Rectal smooth muscle tissue (tissue), 1 donor: ENCODE data around the gene PAK4.

Experiments
- H3K27ac ChIP-seq: one replicate; pipeline ENCODE4 v1.7.0; 2013; ENCODE audit warnings: low read depth, low read length, inconsistent platforms
- H3K27me3 ChIP-seq: one replicate; pipeline ENCODE4 v1.7.0; 2013; ENCODE audit warnings: low read length; ENCODE audit not compliant: control insufficient read depth, insufficient read depth
- H3K36me3 ChIP-seq: one replicate; pipeline ENCODE4 v1.7.0; 2013; ENCODE audit warnings: low read length; ENCODE audit not compliant: control insufficient read depth, insufficient read depth
- H3K4me1 ChIP-seq: one replicate; pipeline ENCODE4 v1.7.0; 2013; ENCODE audit warnings: low read length; ENCODE audit not compliant: control insufficient read depth, insufficient read depth
- H3K4me3 ChIP-seq: one replicate; pipeline ENCODE4 v1.7.0; 2013; ENCODE audit warnings: low read length
- H3K9ac ChIP-seq: one replicate; pipeline ENCODE4 v1.7.0; 2013; ENCODE audit warnings: low read length

PAK4 gene

DNA sequence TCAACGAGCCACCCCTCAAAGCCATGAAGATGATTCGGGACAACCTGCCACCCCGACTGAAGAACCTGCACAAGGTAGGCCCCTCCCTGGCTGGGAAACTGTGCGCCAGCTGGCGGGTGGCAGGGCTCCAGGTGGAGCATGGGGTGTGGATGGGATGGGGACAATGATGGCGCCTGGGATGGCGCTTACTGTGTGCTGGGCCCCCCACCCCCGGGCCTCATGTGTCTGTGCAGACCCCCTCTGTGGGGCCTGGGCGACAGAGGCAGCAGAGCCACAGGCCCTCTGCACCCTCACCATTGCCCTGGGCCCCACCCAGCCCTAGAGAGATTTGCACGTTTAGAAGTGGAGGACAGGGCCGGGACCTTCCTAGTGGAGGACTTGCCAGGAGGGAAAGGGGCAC is 52.1 kb downstream of the PAK4 start:
- Histone ChIP-seq H3K27me3 (no peaks in the 10 kb centered on the region), H3K4me1 (no peaks in the 10 kb centered on the region), H3K4me3 (no peak overlapping the region), H3K9ac (no peak overlapping the region), H3K36me3 (peaks cover 15% of the 10 kb centered on the region), H3K27ac (no peak overlapping the region)

GRCh38 chr19:39178296-39179006 is 52.9 kb downstream of the PAK4 start:
- no peaks in the 10 kb centered on the region for H3K4me1 ChIP-seq
- H3K4me3 ChIP-seq, result no peak overlapping the region
- no peak overlapping the region for H3K9ac ChIP-seq
- peaks cover 14% of the 10 kb centered on the region for H3K36me3 ChIP-seq
- H3K27ac ChIP-seq, result no peak overlapping the region
- no peaks in the 10 kb centered on the region for H3K27me3 ChIP-seq

- no peaks in the 10 kb centered on the region for H3K27me3 ChIP-seq
- peaks cover 14% of the 10 kb centered on the region for H3K36me3 ChIP-seq
- no peak overlapping the region for H3K27ac ChIP-seq
- no peak overlapping the region for H3K9ac ChIP-seq
- H3K4me3 ChIP-seq, result no peak overlapping the region
- H3K4me1 ChIP-seq, result no peaks in the 10 kb centered on the region
Measured at GRCh38 chr19:39179754-39180153, 54.2 kb downstream of the PAK4 start.

DNA sequence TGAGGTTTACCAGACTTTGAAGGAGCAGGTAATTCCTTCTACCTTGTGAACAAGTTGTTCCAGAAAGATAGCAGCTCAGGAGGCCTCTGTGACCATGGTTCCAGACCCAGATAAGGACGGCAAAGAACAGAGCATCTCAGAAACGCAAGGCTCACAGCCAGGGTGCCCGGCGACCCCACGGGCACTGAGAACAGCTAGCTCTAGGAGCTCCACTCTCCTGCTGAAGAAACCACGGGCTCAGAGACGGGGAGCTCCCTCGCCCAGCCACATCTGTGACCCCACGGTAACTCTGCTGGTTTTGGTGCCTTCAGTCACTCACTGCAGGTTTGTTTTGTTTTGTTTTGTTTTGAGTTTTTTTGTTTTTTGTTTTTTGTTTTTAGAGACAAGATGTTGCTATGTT is 55.2 kb downstream of the PAK4 start:
- H3K36me3 ChIP-seq, result peaks cover 14% of the 10 kb centered on the region
- no peaks in the 10 kb centered on the region for H3K4me1 ChIP-seq
- no peaks in the 10 kb centered on the region for H3K27me3 ChIP-seq
- H3K4me3 ChIP-seq, result no peak overlapping the region
- no peak overlapping the region for H3K9ac ChIP-seq
- no peak overlapping the region for H3K27ac ChIP-seq

DNA sequence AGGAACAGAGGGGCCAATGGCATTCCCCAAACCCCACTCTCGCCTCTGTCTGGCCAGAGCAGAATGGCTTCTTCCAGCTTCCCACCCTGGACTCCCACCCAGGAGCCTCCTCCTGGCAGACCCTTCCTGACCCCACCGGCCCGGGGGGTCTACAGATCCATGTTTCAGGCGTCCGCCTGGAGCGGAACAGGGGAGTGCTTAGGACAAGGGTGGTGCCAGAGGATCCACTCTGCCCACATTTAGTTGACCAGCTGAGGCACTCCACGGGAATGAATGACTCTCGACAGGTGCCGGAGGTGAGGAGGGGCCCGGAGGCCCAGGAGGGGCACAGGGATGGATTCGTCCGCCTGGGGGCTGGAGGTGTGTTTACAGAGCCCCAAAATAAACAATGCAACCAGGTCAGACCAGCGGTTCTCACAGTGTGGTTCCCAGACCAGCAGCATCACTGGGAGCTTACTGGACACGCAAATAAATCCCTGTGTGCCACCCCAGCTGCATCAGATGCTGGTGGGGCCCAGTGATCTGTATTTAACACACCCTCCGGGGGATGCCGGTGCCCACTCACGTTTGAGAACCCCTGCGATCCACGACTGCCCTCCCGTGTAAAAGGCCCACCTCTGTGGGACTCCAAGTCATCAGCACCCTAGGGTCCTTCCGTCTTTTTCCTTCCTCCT is 56.1 kb downstream of the PAK4 start:
- H3K27me3 ChIP-seq, result no peaks in the 10 kb centered on the region
- peaks cover 10% of the 10 kb centered on the region for H3K36me3 ChIP-seq

DNA sequence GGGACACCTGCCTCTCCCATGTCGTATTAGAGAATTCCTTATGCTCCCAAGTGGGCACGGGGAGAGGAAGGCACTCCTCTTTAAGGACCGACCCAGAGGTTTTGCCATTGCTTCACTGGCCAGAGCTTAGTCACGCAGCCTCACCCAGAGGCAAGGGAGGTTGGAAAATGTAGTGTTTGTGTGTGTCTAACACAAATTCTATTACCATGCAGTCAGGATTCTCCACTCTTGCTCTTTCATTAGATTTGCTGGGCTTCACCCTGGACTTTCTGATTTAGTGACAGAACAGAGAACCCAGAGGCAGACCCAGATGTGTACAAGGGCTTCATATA is 56.6 kb downstream of the PAK4 start:
- Histone ChIP-seq H3K4me1 (no peaks in the 10 kb centered on the region), H3K27me3 (no peaks in the 10 kb centered on the region), H3K27ac (no peak overlapping the region), H3K36me3 (peaks cover 10% of the 10 kb centered on the region), H3K9ac (no peak overlapping the region), H3K4me3 (no peak overlapping the region)

More for the DNA sequence above, 56.1 kb downstream of the PAK4 start:
- Histone ChIP-seq H3K27ac (no peak overlapping the region), H3K9ac (no peak overlapping the region), H3K4me3 (no peak overlapping the region), H3K4me1 (no peaks in the 10 kb centered on the region)

DNA sequence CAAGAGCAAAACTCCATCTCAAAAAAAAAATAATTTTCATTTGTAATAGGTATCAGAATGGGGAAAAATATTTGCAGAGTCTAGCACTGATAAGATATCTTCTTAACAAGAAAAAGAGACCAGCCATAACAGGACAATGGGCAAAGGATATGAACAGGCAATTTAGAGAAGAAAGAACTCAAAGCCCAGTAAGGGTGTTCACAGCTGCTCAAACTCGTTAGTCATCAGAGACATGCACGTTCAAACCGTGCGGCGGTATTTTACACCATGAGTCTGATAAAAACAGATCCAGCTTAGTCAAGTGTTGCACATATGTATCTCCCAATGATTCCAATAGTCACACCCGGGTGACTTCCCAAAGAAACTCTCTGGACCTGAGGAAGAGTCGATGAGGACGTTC is 57.5 kb downstream of the PAK4 start:
- Histone ChIP-seq H3K4me3 (no peak overlapping the region), H3K27me3 (no peaks in the 10 kb centered on the region), H3K36me3 (peaks cover 6% of the 10 kb centered on the region), H3K27ac (no peak overlapping the region), H3K4me1 (no peaks in the 10 kb centered on the region), H3K9ac (no peak overlapping the region)

GRCh38 chr19:39186391-39186790 is 60.8 kb downstream of the PAK4 start:
- H3K4me1 ChIP-seq, result no peaks in the 10 kb centered on the region

DNA sequence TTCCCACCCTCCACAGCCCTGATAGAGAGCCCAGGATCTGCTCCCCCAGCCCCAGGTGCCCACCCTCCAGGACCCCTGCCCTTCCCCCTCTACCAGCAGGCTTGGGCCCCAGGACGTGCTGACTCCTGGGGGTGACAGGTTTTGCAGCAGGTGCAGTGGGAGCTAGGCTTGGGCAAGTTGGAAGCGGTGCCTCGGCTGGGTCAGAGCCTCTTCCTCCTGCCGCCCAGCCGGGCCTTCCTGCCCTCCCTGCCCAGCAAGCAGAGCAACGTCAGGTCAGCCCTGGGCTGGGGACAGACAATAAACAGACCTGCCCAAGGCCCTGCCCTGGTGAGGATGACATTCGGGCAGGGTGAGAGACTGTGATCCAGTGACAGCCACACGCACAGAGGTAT is 62.0 kb downstream of the PAK4 start:
- peaks cover 4% of the 10 kb centered on the region for H3K27me3 ChIP-seq
- no peak overlapping the region for H3K27ac ChIP-seq
- H3K36me3 ChIP-seq, result no peaks in the 10 kb centered on the region
- no peaks in the 10 kb centered on the region for H3K4me1 ChIP-seq
- H3K4me3 ChIP-seq, result no peak overlapping the region
- H3K9ac ChIP-seq, result no peak overlapping the region

More at GRCh38 chr19:39186391-39186790, 60.8 kb downstream of the PAK4 start:
- Histone ChIP-seq H3K36me3 (no peaks in the 10 kb centered on the region), H3K27me3 (peaks cover 4% of the 10 kb centered on the region), H3K27ac (no peak overlapping the region), H3K4me3 (no peak overlapping the region), H3K9ac (no peak overlapping the region)

GRCh38 chr19:39188960-39189359 is 63.4 kb downstream of the PAK4 start:
- Histone ChIP-seq H3K27me3 (peaks cover 4% of the 10 kb centered on the region), H3K4me1 (no peaks in the 10 kb centered on the region), H3K9ac (no peak overlapping the region)

GRCh38 chr19:39190768-39191167 is 65.2 kb downstream of the PAK4 start:
- H3K9ac ChIP-seq, result no peak overlapping the region
- H3K36me3 ChIP-seq, result no peaks in the 10 kb centered on the region
- H3K4me1 ChIP-seq, result no peaks in the 10 kb centered on the region
- peaks cover 6% of the 10 kb centered on the region for H3K27me3 ChIP-seq
- no peak overlapping the region for H3K27ac ChIP-seq
- H3K4me3 ChIP-seq, result no peak overlapping the region

More at GRCh38 chr19:39188960-39189359, 63.4 kb downstream of the PAK4 start:
- Histone ChIP-seq H3K4me3 (no peak overlapping the region), H3K27ac (no peak overlapping the region), H3K36me3 (no peaks in the 10 kb centered on the region)

DNA sequence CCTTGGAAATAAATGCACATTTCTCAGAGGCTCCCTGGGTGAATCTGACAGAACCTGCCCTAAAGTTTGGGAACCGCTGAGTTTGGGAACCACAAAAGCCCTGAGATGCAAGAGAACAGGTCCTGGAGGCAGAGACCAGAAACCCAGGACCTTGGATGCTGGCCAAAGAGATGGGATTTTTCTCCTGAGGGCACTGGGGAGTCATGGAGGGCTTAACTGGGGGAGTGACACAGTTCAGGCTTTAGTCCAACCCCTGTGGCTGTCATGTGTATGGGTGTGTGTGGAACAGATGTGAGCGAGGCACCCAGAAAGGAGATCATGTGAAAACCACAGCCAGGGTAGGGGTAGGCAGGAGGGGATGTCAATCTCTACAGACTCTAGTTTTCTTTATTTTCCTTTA is 67.3 kb downstream of the PAK4 start:
- no peak overlapping the region for H3K27ac ChIP-seq

DNA sequence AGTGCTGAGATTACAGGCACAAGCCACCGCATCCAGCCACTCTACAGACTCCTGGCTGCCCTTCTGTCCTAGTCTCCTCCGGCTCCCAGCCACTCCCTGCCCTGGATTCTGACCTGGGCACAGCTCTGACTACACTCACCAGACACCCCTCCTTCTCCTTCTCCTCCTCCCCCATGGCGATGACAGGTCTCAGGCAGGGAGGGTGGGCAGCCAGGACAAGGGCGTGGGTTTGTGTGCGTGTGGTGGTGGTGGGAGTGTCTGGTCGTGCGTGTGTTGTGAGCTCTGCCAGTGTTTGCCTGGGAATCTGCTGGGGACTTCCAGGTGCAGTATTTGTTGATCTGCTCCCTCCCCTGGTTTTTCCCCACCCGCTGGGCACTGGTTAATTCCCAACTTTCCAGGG is 68.2 kb downstream of the PAK4 start:
- Histone ChIP-seq H3K27me3 (peaks cover 24% of the 10 kb centered on the region), H3K4me1 (no peaks in the 10 kb centered on the region), H3K9ac (no peak overlapping the region), H3K27ac (no peak overlapping the region), H3K36me3 (no peaks in the 10 kb centered on the region), H3K4me3 (no peak overlapping the region)

More for the DNA sequence above, 67.3 kb downstream of the PAK4 start:
- Histone ChIP-seq H3K4me1 (no peaks in the 10 kb centered on the region), H3K9ac (no peak overlapping the region), H3K4me3 (no peak overlapping the region), H3K27me3 (peaks cover 19% of the 10 kb centered on the region), H3K36me3 (no peaks in the 10 kb centered on the region)
